A549 (cell line): ENCODE measurements around the gene TUBA8.

Experiments
- EHMT2 ChIP-seq: fragments of 200-600 bp; sonication (generic); IDR thresholded peaks from 2 replicates; pipeline ENCODE4 v1.6.1; 2016; ENCODE audit warnings: antibody characterized with exemption, low read depth, mild to moderate bottlenecking, moderate library complexity
- FOSL2 ChIP-seq, 2 experiments: fragments of 450-650 bp in 1 of 2; fragments of >200 bp in 1 of 2; sonication (Bioruptor Twin) in 1 of 2; formaldehyde crosslinking; IDR thresholded peaks; 2 replicates each; pipeline versions ENCODE4 v1.5.0 to v1.6.1; 2016 to 2020; ENCODE audit warnings: mild to moderate bottlenecking in 1 of 2, moderate library complexity in 1 of 2
- HDAC2 ChIP-seq: fragments of 200-600 bp; sonication (generic); IDR thresholded peaks from 2 replicates; pipeline ENCODE4 v1.6.1; 2016
- MAZ ChIP-seq: fragments of 150-350 bp; IDR thresholded peaks from 2 replicates; pipeline ENCODE4 v1.6.1; 2014; ENCODE audit warnings: antibody characterized with exemption, low read depth, low read length, borderline replicate concordance
- POLR2A ChIP-seq: IDR thresholded peaks from 2 replicates; pipeline ENCODE4 v1.6.1; 2012; ENCODE audit warnings: mild to moderate bottlenecking, low read length
- RAD21 ChIP-seq, 2 experiments: fragments of >200 bp in 1 of 2; sonication (Bioruptor Twin) in 1 of 2; formaldehyde crosslinking in 1 of 2; IDR thresholded peaks in 1 of 2; conservative IDR thresholded peaks in 1 of 2; 2 replicates in 1 of 2; 3 replicates in 1 of 2; pipeline ENCODE4 v1.6.1; 2012 to 2018; ENCODE audit warnings: inconsistent platforms in 1 of 2
- RCOR1 ChIP-seq: fragments of 150-350 bp; IDR thresholded peaks from 2 replicates; pipeline ENCODE4 v1.6.1; 2014; ENCODE audit warnings: antibody characterized with exemption, low read length, low read depth
- TF ChIP-seq, protein P1 (sequence below): IDR thresholded peaks from 2 replicates; pipeline ENCODE4 v1.6.1; 2012
- TF ChIP-seq, protein P2 (sequence below): fragments of >200 bp; sonication (Bioruptor Twin); formaldehyde crosslinking; IDR thresholded peaks from 3 replicates; pipeline ENCODE4 v1.5.1; 2016
- TF ChIP-seq, protein P3 (sequence below): fragments of 200-600 bp; sonication (generic); IDR thresholded peaks from 2 replicates; pipeline ENCODE4 v1.6.1; 2016; ENCODE audit warnings: antibody characterized with exemption, mild to moderate bottlenecking, moderate library complexity

DNA sequence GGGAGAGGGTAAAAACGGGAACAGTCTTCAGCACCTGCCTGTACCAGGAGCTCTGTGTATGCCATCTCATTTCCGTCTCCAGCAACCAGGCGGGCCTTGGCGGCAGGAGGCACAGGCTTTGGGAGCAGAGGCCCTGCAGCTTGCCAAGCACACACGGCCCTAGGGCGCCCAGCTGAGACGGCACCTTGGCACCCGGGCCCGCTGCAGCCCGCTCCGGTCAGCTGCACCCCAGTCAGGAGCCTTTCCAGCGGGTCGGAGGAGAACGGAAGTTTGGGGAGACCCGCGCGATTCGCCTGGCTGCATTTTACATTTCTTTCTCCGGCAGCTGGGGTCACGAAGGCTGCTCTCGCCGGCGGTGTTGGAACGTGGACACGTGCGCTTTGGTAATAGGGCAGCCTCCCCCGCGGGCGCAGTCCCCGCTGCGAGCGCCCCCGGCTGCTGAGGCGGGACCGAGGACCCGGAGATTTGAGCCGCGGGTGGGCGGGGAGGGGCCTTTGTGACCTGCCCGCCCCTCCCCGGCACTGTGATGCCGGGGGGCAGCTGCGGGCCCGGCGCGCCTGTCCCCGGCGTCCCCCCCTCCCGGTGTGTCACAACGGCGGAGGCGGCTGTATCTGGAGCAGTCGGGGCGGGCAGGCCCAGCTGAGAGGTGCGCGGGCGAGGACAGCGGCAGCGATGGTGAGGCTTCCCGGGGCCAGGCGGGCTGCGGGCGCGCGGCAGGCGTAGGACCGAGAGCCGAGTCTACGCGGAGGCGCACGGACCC is at the start of gene TUBA8:
- TF ChIP-seq EHMT2 (no peak), MAZ (no peak), POLR2A (no peak), RAD21 (conservative IDR thresholded peaks at IDR 0.05 in 1 of 2, IDR thresholded peaks at IDR 0.05 in 1 of 2) (no peak), RCOR1 (no peak), HDAC2 (no peak), FOSL2 (IDR thresholded peaks at IDR 0.05) (no peak), FOSL2 (CRISPR knock-in tag; IDR thresholded peaks at IDR 0.05) (no peak)
- TF ChIP-seq, protein P1, sequence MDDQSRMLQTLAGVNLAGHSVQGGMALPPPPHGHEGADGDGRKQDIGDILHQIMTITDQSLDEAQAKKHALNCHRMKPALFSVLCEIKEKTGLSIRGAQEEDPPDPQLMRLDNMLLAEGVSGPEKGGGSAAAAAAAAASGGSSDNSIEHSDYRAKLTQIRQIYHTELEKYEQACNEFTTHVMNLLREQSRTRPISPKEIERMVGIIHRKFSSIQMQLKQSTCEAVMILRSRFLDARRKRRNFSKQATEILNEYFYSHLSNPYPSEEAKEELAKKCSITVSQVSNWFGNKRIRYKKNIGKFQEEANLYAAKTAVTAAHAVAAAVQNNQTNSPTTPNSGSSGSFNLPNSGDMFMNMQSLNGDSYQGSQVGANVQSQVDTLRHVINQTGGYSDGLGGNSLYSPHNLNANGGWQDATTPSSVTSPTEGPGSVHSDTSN: no peak
- TF ChIP-seq, protein P2, sequence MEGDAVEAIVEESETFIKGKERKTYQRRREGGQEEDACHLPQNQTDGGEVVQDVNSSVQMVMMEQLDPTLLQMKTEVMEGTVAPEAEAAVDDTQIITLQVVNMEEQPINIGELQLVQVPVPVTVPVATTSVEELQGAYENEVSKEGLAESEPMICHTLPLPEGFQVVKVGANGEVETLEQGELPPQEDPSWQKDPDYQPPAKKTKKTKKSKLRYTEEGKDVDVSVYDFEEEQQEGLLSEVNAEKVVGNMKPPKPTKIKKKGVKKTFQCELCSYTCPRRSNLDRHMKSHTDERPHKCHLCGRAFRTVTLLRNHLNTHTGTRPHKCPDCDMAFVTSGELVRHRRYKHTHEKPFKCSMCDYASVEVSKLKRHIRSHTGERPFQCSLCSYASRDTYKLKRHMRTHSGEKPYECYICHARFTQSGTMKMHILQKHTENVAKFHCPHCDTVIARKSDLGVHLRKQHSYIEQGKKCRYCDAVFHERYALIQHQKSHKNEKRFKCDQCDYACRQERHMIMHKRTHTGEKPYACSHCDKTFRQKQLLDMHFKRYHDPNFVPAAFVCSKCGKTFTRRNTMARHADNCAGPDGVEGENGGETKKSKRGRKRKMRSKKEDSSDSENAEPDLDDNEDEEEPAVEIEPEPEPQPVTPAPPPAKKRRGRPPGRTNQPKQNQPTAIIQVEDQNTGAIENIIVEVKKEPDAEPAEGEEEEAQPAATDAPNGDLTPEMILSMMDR: no peak
- TF ChIP-seq, protein P3, sequence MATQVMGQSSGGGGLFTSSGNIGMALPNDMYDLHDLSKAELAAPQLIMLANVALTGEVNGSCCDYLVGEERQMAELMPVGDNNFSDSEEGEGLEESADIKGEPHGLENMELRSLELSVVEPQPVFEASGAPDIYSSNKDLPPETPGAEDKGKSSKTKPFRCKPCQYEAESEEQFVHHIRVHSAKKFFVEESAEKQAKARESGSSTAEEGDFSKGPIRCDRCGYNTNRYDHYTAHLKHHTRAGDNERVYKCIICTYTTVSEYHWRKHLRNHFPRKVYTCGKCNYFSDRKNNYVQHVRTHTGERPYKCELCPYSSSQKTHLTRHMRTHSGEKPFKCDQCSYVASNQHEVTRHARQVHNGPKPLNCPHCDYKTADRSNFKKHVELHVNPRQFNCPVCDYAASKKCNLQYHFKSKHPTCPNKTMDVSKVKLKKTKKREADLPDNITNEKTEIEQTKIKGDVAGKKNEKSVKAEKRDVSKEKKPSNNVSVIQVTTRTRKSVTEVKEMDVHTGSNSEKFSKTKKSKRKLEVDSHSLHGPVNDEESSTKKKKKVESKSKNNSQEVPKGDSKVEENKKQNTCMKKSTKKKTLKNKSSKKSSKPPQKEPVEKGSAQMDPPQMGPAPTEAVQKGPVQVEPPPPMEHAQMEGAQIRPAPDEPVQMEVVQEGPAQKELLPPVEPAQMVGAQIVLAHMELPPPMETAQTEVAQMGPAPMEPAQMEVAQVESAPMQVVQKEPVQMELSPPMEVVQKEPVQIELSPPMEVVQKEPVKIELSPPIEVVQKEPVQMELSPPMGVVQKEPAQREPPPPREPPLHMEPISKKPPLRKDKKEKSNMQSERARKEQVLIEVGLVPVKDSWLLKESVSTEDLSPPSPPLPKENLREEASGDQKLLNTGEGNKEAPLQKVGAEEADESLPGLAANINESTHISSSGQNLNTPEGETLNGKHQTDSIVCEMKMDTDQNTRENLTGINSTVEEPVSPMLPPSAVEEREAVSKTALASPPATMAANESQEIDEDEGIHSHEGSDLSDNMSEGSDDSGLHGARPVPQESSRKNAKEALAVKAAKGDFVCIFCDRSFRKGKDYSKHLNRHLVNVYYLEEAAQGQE: no peak
